ENCODE data around the gene COPG1.

GRCh38 chr3:129271674-129272073 lies 22.3 kb downstream of the COPG1 start:
- TF ChIP-seq CTCF (IDR thresholded peaks at IDR 0.05) (no peak), POLR2A (IDR thresholded peaks at IDR 0.05) (no peak), POLR2AphosphoS5 (IDR thresholded peaks at IDR 0.05) (no peak)

Data from breast epithelium (tissue), 3 donors.